ENCODE data around the gene CLDN5.

DNA sequence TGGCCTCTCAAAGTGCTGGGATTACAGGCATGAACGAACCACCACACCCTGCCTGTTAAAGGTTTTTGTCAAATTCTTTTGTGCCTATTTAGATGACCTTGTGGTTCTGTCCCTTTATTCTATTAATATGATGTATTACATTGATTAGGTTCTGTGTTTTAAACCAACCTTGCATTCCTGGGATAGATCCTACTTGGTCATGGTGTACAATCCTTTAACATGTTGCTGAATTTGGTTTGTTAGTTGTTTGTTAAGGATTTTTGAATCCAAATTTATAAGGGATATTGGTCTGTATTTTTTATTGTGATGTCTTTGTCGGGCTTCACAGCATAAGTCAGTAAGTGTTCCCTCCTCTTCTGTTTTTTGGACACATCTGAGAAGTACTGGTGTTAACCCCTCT lies 29.0 kb upstream of the CLDN5 start:
- TF ChIP-seq, protein P1, sequence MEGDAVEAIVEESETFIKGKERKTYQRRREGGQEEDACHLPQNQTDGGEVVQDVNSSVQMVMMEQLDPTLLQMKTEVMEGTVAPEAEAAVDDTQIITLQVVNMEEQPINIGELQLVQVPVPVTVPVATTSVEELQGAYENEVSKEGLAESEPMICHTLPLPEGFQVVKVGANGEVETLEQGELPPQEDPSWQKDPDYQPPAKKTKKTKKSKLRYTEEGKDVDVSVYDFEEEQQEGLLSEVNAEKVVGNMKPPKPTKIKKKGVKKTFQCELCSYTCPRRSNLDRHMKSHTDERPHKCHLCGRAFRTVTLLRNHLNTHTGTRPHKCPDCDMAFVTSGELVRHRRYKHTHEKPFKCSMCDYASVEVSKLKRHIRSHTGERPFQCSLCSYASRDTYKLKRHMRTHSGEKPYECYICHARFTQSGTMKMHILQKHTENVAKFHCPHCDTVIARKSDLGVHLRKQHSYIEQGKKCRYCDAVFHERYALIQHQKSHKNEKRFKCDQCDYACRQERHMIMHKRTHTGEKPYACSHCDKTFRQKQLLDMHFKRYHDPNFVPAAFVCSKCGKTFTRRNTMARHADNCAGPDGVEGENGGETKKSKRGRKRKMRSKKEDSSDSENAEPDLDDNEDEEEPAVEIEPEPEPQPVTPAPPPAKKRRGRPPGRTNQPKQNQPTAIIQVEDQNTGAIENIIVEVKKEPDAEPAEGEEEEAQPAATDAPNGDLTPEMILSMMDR (conservative IDR thresholded peaks at IDR 0.05 in 1 of 2, IDR thresholded peaks at IDR 0.05 in 1 of 2; ENCODE audit: extremely low read depth in 1 of 2, insufficient read depth in 1 of 2, low read depth in 1 of 2, low read length in 2 of 2), result no peak
- no peak for TF ChIP-seq EZH2 (IDR thresholded peaks at IDR 0.05; ENCODE audit: borderline replicate concordance, low read length)
